ENCODE measurements around the gene CALML3.
"Not testable (repeated sequence)": the region's sequence is repeated elsewhere in the genome, so short reads cannot be mapped to it uniquely, and the experiment has no call there.

Gene CALML3

DNA sequence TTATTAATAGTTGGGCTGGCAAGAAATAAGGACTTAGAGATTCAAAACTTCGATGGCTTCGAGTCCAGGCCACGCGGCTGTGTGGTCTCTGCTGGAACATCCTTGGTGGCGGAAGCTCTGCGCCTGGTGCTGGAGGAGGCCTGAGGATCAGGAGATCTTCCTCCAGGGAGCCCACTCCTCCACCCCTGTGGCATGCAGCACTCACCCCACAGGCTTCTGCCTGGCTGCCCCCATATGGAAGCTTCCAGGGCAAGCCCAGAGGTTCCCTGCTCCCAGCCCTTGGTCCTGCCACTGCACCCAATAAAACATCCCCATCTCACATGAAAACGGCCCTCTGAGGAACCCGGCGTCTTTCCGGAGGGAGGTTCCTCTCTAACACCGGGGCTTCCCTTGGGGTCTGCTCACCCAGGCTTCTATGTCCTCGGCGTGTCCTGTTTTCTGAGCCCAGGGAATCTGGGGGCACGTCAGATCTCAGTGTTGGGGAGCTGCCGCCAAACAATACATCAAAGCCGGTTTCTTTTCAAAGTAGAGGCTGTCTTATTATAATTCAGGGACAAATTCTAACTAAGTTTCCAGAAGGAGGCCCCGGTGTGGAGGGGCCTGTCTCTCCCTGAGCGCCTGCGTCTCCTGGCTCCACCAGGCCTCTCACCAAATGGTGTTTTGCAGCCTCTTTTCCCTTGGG lies 32.4 kb downstream of the CALML3 start:
- TF ChIP-seq, protein P1, sequence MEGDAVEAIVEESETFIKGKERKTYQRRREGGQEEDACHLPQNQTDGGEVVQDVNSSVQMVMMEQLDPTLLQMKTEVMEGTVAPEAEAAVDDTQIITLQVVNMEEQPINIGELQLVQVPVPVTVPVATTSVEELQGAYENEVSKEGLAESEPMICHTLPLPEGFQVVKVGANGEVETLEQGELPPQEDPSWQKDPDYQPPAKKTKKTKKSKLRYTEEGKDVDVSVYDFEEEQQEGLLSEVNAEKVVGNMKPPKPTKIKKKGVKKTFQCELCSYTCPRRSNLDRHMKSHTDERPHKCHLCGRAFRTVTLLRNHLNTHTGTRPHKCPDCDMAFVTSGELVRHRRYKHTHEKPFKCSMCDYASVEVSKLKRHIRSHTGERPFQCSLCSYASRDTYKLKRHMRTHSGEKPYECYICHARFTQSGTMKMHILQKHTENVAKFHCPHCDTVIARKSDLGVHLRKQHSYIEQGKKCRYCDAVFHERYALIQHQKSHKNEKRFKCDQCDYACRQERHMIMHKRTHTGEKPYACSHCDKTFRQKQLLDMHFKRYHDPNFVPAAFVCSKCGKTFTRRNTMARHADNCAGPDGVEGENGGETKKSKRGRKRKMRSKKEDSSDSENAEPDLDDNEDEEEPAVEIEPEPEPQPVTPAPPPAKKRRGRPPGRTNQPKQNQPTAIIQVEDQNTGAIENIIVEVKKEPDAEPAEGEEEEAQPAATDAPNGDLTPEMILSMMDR (IDR thresholded peaks at IDR 0.05; ENCODE audit: low read depth, low read length), result no peak

DNA sequence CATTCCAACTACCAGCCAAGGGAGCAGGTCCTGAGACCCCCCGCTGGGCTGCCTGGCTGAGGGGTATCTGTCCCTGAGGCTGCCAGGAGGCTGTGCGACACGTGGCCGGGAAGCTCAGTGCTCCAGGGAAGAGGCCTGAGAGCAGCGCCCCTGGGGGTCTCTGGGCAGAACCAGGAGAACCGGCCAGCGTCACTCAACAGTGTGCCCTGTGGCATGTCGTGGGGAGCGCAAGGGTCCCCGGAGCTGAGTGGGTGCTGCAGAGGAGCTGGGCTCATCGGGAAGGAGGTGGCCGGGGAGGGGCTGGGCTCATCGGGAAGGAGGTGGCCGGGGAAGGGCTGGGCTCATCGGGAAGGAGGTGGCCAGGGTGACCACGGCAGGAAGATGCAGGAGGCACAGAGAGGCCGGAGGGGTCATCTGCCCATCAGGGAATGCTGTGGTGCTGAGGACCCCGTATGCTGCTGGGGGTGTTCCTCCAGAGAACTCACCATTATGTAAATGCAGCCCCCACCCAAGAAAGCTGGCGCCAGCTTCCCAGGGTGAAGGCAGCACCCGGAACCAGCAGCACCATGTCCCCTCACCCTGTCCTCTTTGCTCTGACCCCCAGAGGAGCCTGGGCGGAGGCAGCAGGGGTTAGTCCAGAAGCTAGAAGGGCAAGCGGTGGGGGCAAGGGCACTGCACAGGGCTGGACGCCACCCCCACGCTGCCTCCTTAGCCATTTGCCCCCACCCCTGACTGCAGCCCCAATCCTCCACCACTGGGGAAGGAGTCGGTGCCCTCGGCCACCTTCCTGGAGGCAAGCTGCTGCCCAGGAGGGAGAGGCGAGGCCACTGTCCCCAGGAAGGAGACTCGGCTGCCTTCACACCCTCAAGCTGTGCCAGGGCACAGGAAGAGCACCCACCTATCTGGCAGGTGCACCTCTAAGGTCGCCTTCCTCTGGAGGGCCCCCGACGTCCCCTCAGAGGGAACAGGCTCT lies 33.3 kb downstream of the CALML3 start:
- DNase-seq, result no peak

More for the DNA sequence above, 32.4 kb downstream of the CALML3 start:
- H3K27me3 ChIP-seq, result no peaks in the 10 kb centered on the region
- no peak for DNase-seq
- H3K4me3 ChIP-seq (ENCODE audit: low read depth, low read length), result no peak overlapping the region
- H3K36me3 ChIP-seq, result no peaks in the 10 kb centered on the region
- no peaks in the 10 kb centered on the region for H3K9me3 ChIP-seq
- no peaks in the 10 kb centered on the region for H3K4me1 ChIP-seq

DNA sequence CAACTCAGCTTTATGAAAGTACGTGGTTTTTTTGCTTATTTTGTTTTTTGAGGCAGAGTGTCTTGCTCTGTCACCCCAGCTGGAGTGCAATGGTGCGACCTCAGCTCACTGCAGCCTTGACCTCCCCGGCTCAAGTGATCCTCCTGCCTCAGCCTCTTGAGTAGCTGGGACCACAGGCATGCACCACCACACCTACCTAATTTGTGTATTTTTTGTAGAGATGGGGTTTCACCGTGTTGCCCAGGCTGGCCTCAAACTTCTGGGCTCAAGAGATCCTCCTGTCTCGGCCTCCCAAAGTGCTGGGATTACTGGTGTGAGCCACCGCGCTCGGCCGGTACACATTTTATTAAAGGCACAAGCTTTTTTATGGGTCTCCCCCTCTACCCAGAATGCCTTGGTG lies 34.3 kb downstream of the CALML3 start:
- H3K4me3 ChIP-seq (ENCODE audit: low read depth, low read length); H3K27me3 ChIP-seq; H3K9me3 ChIP-seq; H3K4me1 ChIP-seq; DNase-seq; H3K36me3 ChIP-seq: not testable (repeated sequence)

More for the DNA sequence above, 33.3 kb downstream of the CALML3 start:
- H3K4me3 ChIP-seq (ENCODE audit: low read depth, low read length), result no peak overlapping the region
- TF ChIP-seq, protein P1 (IDR thresholded peaks at IDR 0.05; ENCODE audit: low read depth, low read length), result no peak
- no peaks in the 10 kb centered on the region for H3K36me3 ChIP-seq
- H3K9me3 ChIP-seq, result no peaks in the 10 kb centered on the region
- no peaks in the 10 kb centered on the region for H3K27me3 ChIP-seq
- no peaks in the 10 kb centered on the region for H3K4me1 ChIP-seq

DNA sequence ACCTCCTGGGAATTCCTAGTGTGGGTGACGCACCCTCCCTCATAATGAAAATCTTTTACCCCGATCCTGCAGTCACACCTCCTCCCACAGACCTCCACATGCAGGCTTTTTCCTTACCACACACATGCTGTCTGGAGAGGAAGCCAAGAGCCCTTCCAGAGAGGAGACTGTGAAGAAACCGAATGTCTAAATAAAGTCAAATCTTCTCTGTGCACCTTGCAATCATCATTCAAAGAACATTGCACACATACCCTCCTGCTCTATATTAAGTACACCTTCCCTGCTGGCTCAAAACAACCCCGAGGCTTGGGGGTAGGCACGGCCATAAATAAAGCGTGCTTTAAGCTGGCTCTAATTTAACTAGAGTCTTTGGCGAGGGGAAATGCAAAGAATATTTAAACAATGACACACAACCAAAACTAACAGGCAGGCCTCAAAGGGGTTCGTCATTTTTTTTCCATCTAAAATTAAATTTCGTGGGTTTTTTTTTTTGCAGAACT lies 34.9 kb downstream of the CALML3 start:
- H3K4me3 ChIP-seq (ENCODE audit: low read depth, low read length), result no peak overlapping the region
- no peaks in the 10 kb centered on the region for H3K36me3 ChIP-seq
- H3K4me1 ChIP-seq, result no peaks in the 10 kb centered on the region
- DNase-seq, result no peak
- no peaks in the 10 kb centered on the region for H3K27me3 ChIP-seq
- H3K9me3 ChIP-seq, result no peaks in the 10 kb centered on the region
- TF ChIP-seq, protein P1 (IDR thresholded peaks at IDR 0.05; ENCODE audit: low read depth, low read length), result no peak

DNA sequence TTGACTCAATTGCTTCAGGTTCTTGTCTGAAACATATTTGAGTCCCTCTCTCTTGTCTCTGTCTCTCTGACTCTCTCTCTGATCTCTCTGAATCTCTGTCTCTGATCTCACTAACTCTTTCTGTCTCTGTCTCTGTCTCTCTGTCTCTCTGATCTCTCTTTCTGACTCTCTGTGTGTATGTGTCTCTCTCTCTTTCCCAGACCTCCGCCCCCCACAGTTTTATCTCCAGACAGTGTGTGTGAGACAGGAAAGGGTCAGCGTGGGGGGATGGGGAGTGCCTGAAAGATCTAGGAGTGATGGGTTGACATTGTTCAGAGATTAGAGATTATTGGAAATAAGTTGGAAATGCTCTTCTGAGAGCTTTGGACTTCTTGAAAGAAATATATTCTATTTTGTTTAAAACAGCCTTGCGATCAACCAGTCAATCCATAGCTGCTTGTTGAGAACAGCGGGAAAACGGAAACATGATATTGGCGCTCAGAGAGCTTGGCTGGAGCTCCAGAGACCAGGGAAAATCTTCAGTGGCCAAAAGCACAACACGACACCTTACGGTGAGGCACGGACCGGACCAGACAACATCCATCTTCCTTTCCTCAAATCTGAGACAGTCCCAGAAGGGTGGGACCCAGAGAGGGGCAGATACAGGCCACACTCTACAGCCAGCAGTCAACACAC lies 35.5 kb downstream of the CALML3 start:
- Histone ChIP-seq H3K27me3 (no peaks in the 10 kb centered on the region), H3K4me1 (no peaks in the 10 kb centered on the region), H3K9me3 (no peaks in the 10 kb centered on the region), H3K36me3 (no peaks in the 10 kb centered on the region), H3K4me3 (ENCODE audit: low read depth, low read length) (no peak overlapping the region)
- DNase-seq, result no peak
- TF ChIP-seq, protein P1 (IDR thresholded peaks at IDR 0.05; ENCODE audit: low read depth, low read length), result no peak

Data from BE2C (cell line).